Stimulated activated CD8-positive, alpha-beta memory T cell treated with anti-CD3 and anti-CD28 coated beads, Interleukin-2, amount 100 ng/mL, for 1 hour (primary cell): ENCODE data around the gene MFSD2B.

Source experiments
- DNase-seq, 2 donors: peaks; one replicate each; pipeline ENCODE4 v3.0.0-alpha.2; 2020; ENCODE audit warnings: low read depth in 2 of 2

The MFSD2B gene

GRCh38 chr2:24050041-24050979, 40.4 kb downstream of the MFSD2B start:
- DNase-seq = no peak

- no peak for DNase-seq
Observed at GRCh38 chr2:24051833-24052232, 41.9 kb downstream of the MFSD2B start.

- no peak for DNase-seq
Observed at GRCh38 chr2:24052951-24053350, 43.1 kb downstream of the MFSD2B start.

- no peak for DNase-seq
Observed at GRCh38 chr2:24054366-24055010, 44.6 kb downstream of the MFSD2B start.

GRCh38 chr2:24055750-24056149, 45.9 kb downstream of the MFSD2B start:
- no peak for DNase-seq

- DNase-seq = no peak
Observed at GRCh38 chr2:24058564-24059271, 48.8 kb downstream of the MFSD2B start.

GRCh38 chr2:24065341-24065740, 55.5 kb downstream of the MFSD2B start:
- DNase-seq = no peak

GRCh38 chr2:24072259-24072658, 62.4 kb downstream of the MFSD2B start:
- DNase-seq = no peak

GRCh38 chr2:24073816-24074215, 63.9 kb downstream of the MFSD2B start:
- no peak for DNase-seq

GRCh38 chr2:24075259-24075658, 65.4 kb downstream of the MFSD2B start:
- DNase-seq = no peak
